NCI-H128 (cell line): ENCODE data around the gene PKLR.
"Not testable (repeated sequence)": the region's sequence is repeated elsewhere in the genome, so short reads cannot be mapped to it uniquely, and the experiment has no call there.

ENCODE experiments used
- DNase-seq: peaks from one replicate; lab custom pipeline; 2025; ENCODE audit not compliant: unreplicated experiment; lab: John Stamatoyannopoulos, UW

The PKLR gene

GRCh38 chr1:155301342-155301841 is at the start of gene PKLR:
Gene PKLR, minus strand, starts transcription at chr1:155301438. Its CDS starts 43 bp downstream, at chr1:155301395.
- no peak for DNase-seq

DNA sequence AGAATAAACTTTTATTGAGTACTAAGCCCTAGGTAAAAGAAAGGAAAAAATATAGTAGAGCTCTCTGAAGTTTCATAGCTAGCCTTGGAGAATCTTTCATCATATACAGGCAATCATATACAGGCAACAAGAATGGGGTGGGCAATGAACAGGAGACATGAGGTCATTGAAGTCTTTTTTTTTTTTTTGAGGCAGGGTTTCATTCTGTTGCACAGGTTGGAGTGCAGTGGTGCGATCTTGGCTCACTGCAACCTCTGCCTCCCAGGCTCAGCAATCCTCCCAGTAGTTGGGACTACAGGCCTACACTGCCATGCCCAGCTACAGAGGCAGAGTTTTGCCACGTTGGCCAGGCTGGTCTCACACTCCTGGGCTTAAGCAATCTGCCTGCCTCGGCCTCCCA is 41.6 kb upstream of the PKLR start:
- DNase-seq: no peak

GRCh38 chr1:155339515-155340097 is 38.4 kb upstream of the PKLR start:
- DNase-seq: no peak

DNA sequence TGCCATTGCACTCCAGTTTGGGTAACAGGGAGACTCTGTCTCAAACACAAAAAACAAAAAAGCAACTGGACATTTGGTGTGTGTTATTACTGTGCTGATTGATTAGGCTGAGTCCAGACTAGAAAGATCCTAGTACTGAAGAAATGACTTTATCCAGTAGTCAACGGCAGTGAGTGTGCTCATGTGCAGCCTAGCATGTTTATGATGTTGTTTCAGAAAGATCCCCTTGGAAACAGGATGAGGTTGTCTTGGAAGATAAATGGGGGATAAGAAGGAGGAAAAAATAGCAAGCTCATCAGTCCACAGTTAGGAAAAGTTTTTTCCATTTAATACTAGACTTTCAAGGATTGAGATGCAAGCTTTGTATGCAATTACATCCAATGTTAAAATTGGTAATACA is 33.7 kb upstream of the PKLR start:
- DNase-seq: no peak

- DNase-seq: no peak
These were observed 28.9 kb upstream of the PKLR start for GRCh38 chr1:155329980-155330598.

- DNase-seq: not testable (repeated sequence)
These were observed 27.6 kb upstream of the PKLR start for GRCh38 chr1:155328856-155329255.

DNA sequence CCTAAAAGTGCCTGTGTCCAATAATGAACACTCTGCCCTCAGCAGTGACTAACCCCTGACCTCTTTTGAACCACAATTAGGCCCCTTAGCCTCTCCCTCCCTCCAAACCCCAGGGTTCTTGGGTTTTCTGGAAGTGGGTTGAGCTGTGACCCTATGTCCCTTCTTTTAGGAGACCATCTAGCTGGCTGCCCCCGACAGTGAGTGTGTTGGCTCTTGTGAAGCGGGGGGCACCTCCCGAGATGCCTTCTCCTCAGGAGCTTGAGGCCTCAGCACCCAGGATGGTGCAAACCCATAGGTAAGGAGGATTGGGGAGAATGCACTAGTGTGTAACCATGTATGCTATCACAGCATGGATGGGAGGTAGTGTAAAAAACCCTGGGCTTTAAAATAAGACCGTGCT is 26.7 kb upstream of the PKLR start:
- no peak for DNase-seq

GRCh38 chr1:155326631-155327037 is 25.4 kb upstream of the PKLR start:
- DNase-seq: no peak

DNA sequence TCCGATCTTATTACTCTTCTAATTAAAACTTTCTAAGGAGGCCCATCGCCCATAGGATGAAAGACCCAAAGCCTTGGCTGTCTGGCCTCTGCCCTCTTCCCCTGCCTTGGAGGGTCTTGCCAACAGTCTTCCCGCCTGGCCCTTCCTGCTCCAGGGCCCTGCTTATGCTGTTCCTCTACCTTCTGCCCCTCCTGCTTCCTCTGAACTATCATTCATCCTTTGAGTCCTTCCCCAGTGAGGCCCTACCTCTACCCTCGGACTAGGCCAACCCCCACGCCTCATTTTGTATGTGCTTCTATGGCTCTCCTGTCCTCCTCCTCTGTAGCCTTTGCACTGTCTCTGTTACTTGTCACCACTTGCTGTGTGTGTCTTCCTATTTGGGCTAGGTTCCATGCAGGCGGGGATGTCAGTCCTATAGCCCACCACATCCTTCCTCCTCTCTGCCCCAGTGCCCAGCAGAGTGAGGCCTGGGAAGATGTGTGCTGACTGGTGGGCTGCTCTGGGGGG is 24.8 kb upstream of the PKLR start:
- DNase-seq: no peak

- no peak for DNase-seq
These were observed 24.3 kb upstream of the PKLR start for GRCh38 chr1:155325603-155325893.

DNA sequence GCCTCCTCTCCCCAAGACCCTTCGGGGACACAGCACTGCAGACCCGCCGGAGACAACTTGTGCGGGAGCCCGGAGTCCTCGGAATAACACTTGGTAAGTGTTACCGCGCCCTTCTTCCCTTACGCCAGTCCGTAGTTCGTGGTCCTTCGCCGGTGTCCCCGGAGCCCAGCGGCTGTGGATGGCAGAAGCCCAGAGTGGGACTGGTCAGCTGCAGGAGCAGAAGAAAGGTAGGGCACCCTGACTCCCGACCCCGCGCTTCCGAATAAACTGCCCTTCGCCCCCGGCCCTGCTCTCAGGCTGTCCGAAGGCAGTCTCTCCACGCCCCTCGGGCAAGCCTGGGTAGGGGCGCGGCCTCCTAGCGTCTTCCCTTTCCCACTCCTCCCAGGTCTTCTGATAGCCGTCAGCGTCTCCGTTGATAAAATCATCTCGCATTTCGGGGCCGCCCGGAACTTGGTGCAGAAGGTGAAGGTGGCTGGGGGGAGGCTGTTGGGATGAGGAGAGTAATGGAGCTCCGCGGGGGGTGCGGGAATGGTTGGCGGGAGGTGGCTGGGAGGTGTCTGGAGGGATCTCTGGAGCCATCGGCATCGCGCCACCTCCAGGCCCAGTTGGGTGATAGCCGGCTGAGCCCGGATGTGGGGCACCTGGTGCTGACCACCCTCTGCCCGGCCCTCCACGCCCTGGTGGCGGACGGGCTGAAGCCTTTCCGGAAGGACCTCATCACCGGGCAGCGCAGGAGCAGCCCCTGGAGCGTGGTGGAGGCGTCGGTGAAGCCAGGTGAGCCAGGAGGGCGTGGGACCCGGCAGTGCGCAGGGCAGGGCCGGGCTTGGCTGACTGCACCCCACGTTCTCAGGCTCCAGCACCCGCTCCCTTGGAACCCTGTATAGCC is 23.7 kb upstream of the PKLR start:
- DNase-seq: no peak

- peak; percentile 92 for DNase-seq
These were observed 22.9 kb upstream of the PKLR start for GRCh38 chr1:155324037-155324716.

DNA sequence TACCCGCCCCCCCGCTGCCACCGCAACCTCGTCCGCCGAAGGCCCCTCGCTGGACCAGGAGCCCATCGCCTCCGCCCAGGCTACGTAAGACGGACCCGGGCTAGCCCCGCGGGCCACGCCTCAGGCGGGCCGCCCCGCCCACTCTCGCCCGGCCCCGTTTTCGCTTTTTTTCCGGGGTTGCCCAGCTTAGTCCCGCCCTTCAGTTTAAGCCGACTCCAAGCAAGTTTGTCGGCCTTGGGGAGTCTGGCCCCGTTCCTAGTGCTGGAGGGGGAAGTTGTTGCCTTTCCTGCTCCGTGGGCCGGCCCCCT is 22.4 kb upstream of the PKLR start:
- peak; percentile 55 for DNase-seq

DNA sequence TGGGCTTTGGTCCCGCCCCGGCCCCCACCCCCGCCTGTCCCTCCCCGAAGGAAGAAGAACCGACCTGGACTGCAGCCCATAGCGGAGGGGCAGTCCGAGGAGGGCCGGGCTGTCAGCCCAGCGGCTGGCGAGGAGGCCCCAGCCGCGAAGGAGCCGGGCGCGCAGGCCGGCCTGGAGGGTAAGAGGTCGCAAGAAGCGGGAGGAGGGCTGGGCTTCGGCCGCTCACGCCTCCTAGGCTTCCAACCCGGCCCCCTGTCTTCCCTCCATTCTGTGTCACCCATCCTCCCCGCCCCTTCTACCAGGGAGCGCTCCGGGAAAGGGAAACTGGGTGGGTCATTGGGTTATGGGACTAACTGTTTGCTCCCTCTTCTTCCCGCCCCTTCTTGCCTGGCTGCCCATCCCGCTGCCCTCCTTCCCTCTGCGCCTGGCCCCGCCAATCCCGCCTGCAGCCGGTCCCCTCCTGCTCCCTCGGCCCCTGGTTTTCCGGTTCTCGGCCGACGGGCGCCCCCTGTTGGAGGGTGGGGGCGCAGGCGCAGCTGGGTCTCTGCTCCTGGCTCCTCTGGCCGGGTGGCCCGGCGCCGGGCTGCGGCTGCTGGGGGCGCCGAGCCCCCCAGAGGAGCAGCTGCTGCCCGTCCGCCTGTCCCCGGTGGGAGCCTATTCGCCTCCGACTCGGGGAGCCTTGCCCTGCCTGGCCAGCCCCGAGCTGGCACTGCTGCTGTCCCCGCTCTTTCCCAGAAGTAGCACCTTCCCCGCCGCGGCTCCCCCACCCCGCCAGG is 21.9 kb upstream of the PKLR start:
- DNase-seq: peak; percentile 74

- no peak for DNase-seq
These were observed 21.3 kb upstream of the PKLR start for GRCh38 chr1:155322571-155322952.

- no peak for DNase-seq
These were observed 20.6 kb upstream of the PKLR start for GRCh38 chr1:155321639-155322503.

- DNase-seq: no peak
These were observed 19.7 kb upstream of the PKLR start, which contains the start of gene RUSC1 for GRCh38 chr1:155320661-155321617. Gene RUSC1, plus strand, starts transcription at chr1:155320894. Its CDS starts 880 bp downstream, at chr1:155321774.

DNA sequence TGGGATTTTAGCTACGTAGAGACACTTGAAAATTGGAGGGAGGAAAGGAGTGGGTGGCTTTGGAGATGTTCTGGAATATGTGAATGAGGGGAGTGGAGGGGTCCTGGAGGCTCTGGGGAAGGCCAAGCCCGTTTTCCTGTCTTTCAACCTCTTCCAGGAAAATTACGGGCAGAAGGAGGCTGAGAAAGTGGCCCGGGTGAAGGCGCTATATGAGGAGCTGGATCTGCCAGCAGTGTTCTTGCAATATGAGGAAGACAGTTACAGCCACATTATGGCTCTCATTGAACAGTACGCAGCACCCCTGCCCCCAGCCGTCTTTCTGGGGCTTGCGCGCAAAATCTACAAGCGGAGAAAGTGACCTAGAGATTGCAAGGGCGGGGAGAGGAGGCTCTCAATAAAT is 19.0 kb upstream of the PKLR start:
- no peak for DNase-seq

- no peak for DNase-seq
These were observed 18.3 kb upstream of the PKLR start for GRCh38 chr1:155319536-155319935.
